Ishikawa (cell line): ENCODE results near the gene USP49.

Experiments used
- CEBPB ChIP-seq: IDR thresholded peaks from 2 replicates; pipeline ENCODE4 v1.6.1; 2012
- CREB1 ChIP-seq: IDR thresholded peaks from 2 replicates; pipeline ENCODE4 v1.6.1; 2012; ENCODE audit warnings: low read depth
- EGR1 ChIP-seq: IDR thresholded peaks from 2 replicates; pipeline ENCODE4 v1.6.1; 2012
- EP300 ChIP-seq: IDR thresholded peaks from 2 replicates; pipeline ENCODE4 v1.6.1; 2012; ENCODE audit warnings: borderline replicate concordance
- FOXM1 ChIP-seq: IDR thresholded peaks from 2 replicates; pipeline ENCODE4 v1.6.1; 2012; ENCODE audit warnings: low read depth, borderline replicate concordance
- NFIC ChIP-seq: IDR thresholded peaks from 2 replicates; pipeline ENCODE4 v1.6.1; 2012
- RAD21 ChIP-seq: IDR thresholded peaks from 2 replicates; pipeline ENCODE4 v1.6.1; 2012; ENCODE audit warnings: low read depth
- TAF1 ChIP-seq: IDR thresholded peaks from 2 replicates; pipeline ENCODE4 v1.6.1; 2012; ENCODE audit warnings: low read depth, mild to moderate bottlenecking
- TEAD4 ChIP-seq: IDR thresholded peaks from 2 replicates; pipeline ENCODE4 v1.6.1; 2012
- YY1 ChIP-seq: IDR thresholded peaks from 2 replicates; pipeline ENCODE4 v1.6.1; 2012; ENCODE audit warnings: low read depth
- ZBTB7A ChIP-seq: IDR thresholded peaks from 2 replicates; pipeline ENCODE4 v1.6.1; 2012; ENCODE audit warnings: low read depth
- TF ChIP-seq, protein P1 (sequence below): IDR thresholded peaks from 2 replicates; pipeline ENCODE4 v1.6.1; 2012; ENCODE audit warnings: low read depth, mild to moderate bottlenecking
- TF ChIP-seq, protein P2 (sequence below): IDR thresholded peaks from 2 replicates; pipeline ENCODE4 v1.6.1; 2012
- TF ChIP-seq, protein P3 (sequence below): IDR thresholded peaks from 2 replicates; pipeline ENCODE4 v1.6.1; 2012

DNA sequence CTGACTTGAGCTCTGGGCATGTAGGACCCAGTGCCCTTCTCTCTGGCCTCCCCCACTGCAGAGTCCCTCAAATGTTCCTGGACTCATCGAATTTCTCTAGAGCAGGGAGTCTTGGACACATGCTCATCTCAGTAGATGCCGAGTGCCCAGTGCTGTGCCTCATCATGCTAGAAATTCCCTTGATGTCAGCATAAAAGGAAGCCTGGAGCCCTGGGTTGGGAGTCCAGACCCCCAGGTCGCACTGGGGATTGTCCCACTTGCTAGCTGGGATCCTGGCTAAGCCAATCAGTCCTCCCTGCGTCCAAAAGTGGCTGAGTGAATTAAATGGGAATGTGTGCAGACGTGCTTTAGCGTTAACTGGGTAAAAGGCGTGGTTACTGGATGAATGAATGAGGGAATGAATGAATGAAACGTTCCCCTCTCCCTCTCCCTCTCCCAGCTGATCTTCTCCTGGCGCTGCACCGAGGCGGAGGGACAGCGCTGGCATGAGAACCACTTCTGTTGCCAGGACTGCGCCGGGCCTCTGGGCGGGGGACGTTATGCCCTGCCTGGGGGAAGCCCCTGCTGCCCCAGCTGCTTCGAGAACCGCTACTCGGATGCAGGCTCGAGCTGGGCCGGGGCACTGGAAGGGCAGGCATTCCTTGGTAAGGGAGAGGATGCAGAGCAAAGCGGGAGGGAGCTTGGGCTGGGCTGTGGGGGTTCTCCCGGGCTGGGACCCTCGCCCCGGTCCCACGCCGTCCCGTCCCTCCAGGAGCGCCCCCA is 109.3 kb downstream of the USP49 start:
- TF ChIP-seq, protein P1, sequence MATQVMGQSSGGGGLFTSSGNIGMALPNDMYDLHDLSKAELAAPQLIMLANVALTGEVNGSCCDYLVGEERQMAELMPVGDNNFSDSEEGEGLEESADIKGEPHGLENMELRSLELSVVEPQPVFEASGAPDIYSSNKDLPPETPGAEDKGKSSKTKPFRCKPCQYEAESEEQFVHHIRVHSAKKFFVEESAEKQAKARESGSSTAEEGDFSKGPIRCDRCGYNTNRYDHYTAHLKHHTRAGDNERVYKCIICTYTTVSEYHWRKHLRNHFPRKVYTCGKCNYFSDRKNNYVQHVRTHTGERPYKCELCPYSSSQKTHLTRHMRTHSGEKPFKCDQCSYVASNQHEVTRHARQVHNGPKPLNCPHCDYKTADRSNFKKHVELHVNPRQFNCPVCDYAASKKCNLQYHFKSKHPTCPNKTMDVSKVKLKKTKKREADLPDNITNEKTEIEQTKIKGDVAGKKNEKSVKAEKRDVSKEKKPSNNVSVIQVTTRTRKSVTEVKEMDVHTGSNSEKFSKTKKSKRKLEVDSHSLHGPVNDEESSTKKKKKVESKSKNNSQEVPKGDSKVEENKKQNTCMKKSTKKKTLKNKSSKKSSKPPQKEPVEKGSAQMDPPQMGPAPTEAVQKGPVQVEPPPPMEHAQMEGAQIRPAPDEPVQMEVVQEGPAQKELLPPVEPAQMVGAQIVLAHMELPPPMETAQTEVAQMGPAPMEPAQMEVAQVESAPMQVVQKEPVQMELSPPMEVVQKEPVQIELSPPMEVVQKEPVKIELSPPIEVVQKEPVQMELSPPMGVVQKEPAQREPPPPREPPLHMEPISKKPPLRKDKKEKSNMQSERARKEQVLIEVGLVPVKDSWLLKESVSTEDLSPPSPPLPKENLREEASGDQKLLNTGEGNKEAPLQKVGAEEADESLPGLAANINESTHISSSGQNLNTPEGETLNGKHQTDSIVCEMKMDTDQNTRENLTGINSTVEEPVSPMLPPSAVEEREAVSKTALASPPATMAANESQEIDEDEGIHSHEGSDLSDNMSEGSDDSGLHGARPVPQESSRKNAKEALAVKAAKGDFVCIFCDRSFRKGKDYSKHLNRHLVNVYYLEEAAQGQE, result no peak
- no peak for TF ChIP-seq CEBPB
- TF ChIP-seq TAF1, result no peak
- no peak for TF ChIP-seq RAD21
- no peak for TF ChIP-seq YY1
- TF ChIP-seq NFIC, result no peak
- TF ChIP-seq, protein P2, sequence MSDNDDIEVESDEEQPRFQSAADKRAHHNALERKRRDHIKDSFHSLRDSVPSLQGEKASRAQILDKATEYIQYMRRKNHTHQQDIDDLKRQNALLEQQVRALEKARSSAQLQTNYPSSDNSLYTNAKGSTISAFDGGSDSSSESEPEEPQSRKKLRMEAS, result no peak
- TF ChIP-seq, protein P3, sequence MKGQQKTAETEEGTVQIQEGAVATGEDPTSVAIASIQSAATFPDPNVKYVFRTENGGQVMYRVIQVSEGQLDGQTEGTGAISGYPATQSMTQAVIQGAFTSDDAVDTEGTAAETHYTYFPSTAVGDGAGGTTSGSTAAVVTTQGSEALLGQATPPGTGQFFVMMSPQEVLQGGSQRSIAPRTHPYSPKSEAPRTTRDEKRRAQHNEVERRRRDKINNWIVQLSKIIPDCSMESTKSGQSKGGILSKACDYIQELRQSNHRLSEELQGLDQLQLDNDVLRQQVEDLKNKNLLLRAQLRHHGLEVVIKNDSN, result no peak
- no peak for TF ChIP-seq TEAD4
- no peak for TF ChIP-seq EP300
- TF ChIP-seq EGR1, result no peak
- TF ChIP-seq FOXM1, result no peak
- no peak for TF ChIP-seq CREB1
- no peak for TF ChIP-seq ZBTB7A
